Prostate gland (tissue), 2 donors: ENCODE measurements around the gene TMEM204. TPM values are rescaled to one million over a fixed set of nuclear protein-coding genes. Genes with fewer than 3 reads are reported as not detected.

Source experiments
- DNase-seq: peaks from one replicate; pipeline ENCODE4 v3.0.0-alpha.2; 2019; ENCODE audit warnings: low spot score
- H3K27ac ChIP-seq, 2 donors: fragments of 200-600 bp; sonication (generic); 2 replicates each; pipeline ENCODE4 v1.5.1; 2017 to 2019
- H3K27me3 ChIP-seq: fragments of 200-600 bp; sonication (generic); replicated peaks from 2 replicates; pipeline ENCODE4 v1.5.1; 2019; ENCODE audit not compliant: insufficient read depth
- H3K36me3 ChIP-seq, 2 donors: fragments of 200-600 bp; sonication (generic); 1 replicate in 1 of 2; 2 replicates in 1 of 2; pipeline versions ENCODE4 v1.5.1 to v1.8.1; 2017 to 2019
- H3K4me1 ChIP-seq: fragments of 200-600 bp; sonication (generic); replicated peaks from 2 replicates; pipeline ENCODE4 v1.5.1; 2019
- H3K4me3 ChIP-seq, 2 donors: fragments of 200-600 bp; sonication (generic); 2 replicates each; pipeline ENCODE4 v1.5.1; 2017 to 2019
- H3K9me3 ChIP-seq: fragments of 200-600 bp; sonication (generic); 2 replicates; pipeline ENCODE4 v1.5.1; 2017
- POLR2A ChIP-seq: fragments of 450-650 bp; IDR thresholded peaks from one replicate; pipeline ENCODE4 v1.6.1; 2016; ENCODE audit warnings: antibody characterized with exemption, mild to moderate bottlenecking
- POLR2AphosphoS5 ChIP-seq: sonication (generic); formaldehyde crosslinking; IDR thresholded peaks from one replicate; pipeline ENCODE4 v1.6.1; 2017; ENCODE audit warnings: antibody characterized with exemption
- WGBS: methylation state at CpG from one replicate; pipeline ENCODE4 v1.1.5; 2018; 5-methylcytosine and 5-hydroxymethylcytosine counted together
- intact Hi-C: fragments of 100-400 bp; cut with DNase I; formaldehyde crosslinking; loops from one replicate; pipeline ENCODE4 v1.14.2; 2022
- total RNA-seq, 2 donors: library from RNA; depleted of rRNA; stranded (reverse); fragments of >200 nt; gene quantifications; one replicate each; pipeline ENCODE4 v1.1.0, GENCODE V29; 2016
- TF ChIP-seq, protein P1 (sequence below), 4 experiments: fragments of 200-600 bp in 2 of 4; fragments of 450-650 bp in 2 of 4; sonication (generic) in 2 of 4; IDR thresholded peaks; 1 replicate in 3 of 4; 2 replicates in 1 of 4; pipeline ENCODE4 v1.5.1; 2016 to 2019; ENCODE audit warnings: antibody characterized with exemption in 4 of 4, mild to moderate bottlenecking in 2 of 4, moderate library complexity in 2 of 4

The TMEM204 gene
- total RNA-seq, 2 donors from 2014 or later = 20.7 to 33.9 TPM

- DNase-seq = no peak
- intact Hi-C loops = no loop called here
- TF ChIP-seq POLR2AphosphoS5 (no peak), POLR2A (no peak)
- TF ChIP-seq, protein P1, sequence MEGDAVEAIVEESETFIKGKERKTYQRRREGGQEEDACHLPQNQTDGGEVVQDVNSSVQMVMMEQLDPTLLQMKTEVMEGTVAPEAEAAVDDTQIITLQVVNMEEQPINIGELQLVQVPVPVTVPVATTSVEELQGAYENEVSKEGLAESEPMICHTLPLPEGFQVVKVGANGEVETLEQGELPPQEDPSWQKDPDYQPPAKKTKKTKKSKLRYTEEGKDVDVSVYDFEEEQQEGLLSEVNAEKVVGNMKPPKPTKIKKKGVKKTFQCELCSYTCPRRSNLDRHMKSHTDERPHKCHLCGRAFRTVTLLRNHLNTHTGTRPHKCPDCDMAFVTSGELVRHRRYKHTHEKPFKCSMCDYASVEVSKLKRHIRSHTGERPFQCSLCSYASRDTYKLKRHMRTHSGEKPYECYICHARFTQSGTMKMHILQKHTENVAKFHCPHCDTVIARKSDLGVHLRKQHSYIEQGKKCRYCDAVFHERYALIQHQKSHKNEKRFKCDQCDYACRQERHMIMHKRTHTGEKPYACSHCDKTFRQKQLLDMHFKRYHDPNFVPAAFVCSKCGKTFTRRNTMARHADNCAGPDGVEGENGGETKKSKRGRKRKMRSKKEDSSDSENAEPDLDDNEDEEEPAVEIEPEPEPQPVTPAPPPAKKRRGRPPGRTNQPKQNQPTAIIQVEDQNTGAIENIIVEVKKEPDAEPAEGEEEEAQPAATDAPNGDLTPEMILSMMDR (IDR thresholded peaks at IDR 0.05) = no peak
- H3K27ac ChIP-seq = no peak overlapping the region
- H3K36me3 ChIP-seq = no peaks in the 10 kb centered on the region
- H3K4me1 ChIP-seq = no peaks in the 10 kb centered on the region
- no peaks in the 10 kb centered on the region for H3K9me3 ChIP-seq
- H3K4me3 ChIP-seq = no peak overlapping the region
- no peaks in the 10 kb centered on the region for H3K27me3 ChIP-seq
- 95% methylated on average over 6 of the region's 6 CpGs for WGBS
Observed at GRCh38 chr16:1601489-1601888, 68.0 kb downstream of the TMEM204 start.

GRCh38 chr16:1602285-1602684 lies 68.8 kb downstream of the TMEM204 start:
- Histone ChIP-seq H3K4me1 (no peaks in the 10 kb centered on the region), H3K27ac (no peak overlapping the region), H3K36me3 (no peaks in the 10 kb centered on the region), H3K9me3 (no peaks in the 10 kb centered on the region), H3K27me3 (no peaks in the 10 kb centered on the region), H3K4me3 (no peak overlapping the region)
- no peak for TF ChIP-seq POLR2A
- 90% methylated on average over 20 of the region's 20 CpGs for WGBS
- intact Hi-C loops = no loop called here
- no peak for DNase-seq

Other genes with a start within 250 kb of the TMEM204 start
- gene UBE2I, start 224.0 kb upstream of the TMEM204 start, total RNA-seq = 100 to 1,000 TPM in 1 of 2 donors, 10 to 100 TPM in 1; 58.2 to 110 TPM
- gene BAIAP3, start 200.0 kb upstream of the TMEM204 start, total RNA-seq = 10 to 100 TPM; 12.1 to 41.6 TPM
- 100 to 1,000 TPM; 108 to 148 TPM for gene TSR3, start 181.8 kb upstream of the TMEM204 start, total RNA-seq
- gene GNPTG, start 181.7 kb upstream of the TMEM204 start, total RNA-seq = 100 to 1,000 TPM in 1 of 2 donors, 10 to 100 TPM in 1; 99.6 to 132 TPM
- 10 to 100 TPM; 32.6 to 96.7 TPM for gene UNKL, start 119.0 kb upstream of the TMEM204 start, total RNA-seq
- gene UQCC4, start 112.9 kb upstream of the TMEM204 start, total RNA-seq = 10 to 100 TPM; 12.3 to 24.0 TPM
- gene PERCC1, start 102.6 kb upstream of the TMEM204 start, total RNA-seq = 10 to 100 TPM; 26.0 to 45.2 TPM
- 1 to 10 TPM in 1 of 2 donors, not detected in 1; 5.7 TPM for gene CCDC154, start 89.1 kb upstream of the TMEM204 start, total RNA-seq
- 100 to 1,000 TPM in 1 of 2 donors, 10 to 100 TPM in 1; 51.9 to 108 TPM for gene CLCN7, start 58.6 kb upstream of the TMEM204 start, total RNA-seq
- 1 to 10 TPM in 1 of 2 donors, not detected in 1; 2.2 TPM for gene PTX4, start 44.7 kb upstream of the TMEM204 start, total RNA-seq
- gene TELO2, start 40.3 kb upstream of the TMEM204 start, total RNA-seq = 10 to 100 TPM; 35.1 to 53.5 TPM
- 10 to 100 TPM; 30.1 to 41.9 TPM for gene IFT140, start 78.4 kb downstream of the TMEM204 start, total RNA-seq
- 10 to 100 TPM; 12.7 to 36.0 TPM for gene CRAMP1, start 78.7 kb downstream of the TMEM204 start, total RNA-seq
- gene JPT2, start 144.6 kb downstream of the TMEM204 start, total RNA-seq = 10 to 100 TPM; 56.6 to 75.3 TPM
- 100 to 1,000 TPM in 1 of 2 donors, 10 to 100 TPM in 1; 56.0 to 157 TPM for gene MAPK8IP3, start 172.5 kb downstream of the TMEM204 start, total RNA-seq
- 100 to 1,000 TPM; 135 to 252 TPM for gene NME3, start 237.9 kb downstream of the TMEM204 start, total RNA-seq
- 10 to 100 TPM; 18.3 to 53.9 TPM for gene EME2, start 239.1 kb downstream of the TMEM204 start, total RNA-seq
- gene MRPS34, start 239.5 kb downstream of the TMEM204 start, total RNA-seq = 100 to 1,000 TPM in 1 of 2 donors, 10 to 100 TPM in 1; 97.4 to 125 TPM
- gene SPSB3, start 248.9 kb downstream of the TMEM204 start, total RNA-seq = 100 to 1,000 TPM in 1 of 2 donors, 10 to 100 TPM in 1; 87.8 to 138 TPM
- gene NUBP2, start 249.3 kb downstream of the TMEM204 start, total RNA-seq = 100 to 1,000 TPM in 1 of 2 donors, 10 to 100 TPM in 1; 98.4 to 233 TPM